HG03575 (cell line): ENCODE data around the gene MYO7B.

ENCODE experiments used
- ATAC-seq: cut with Tn5 transposase; IDR thresholded peaks from one replicate; pipeline ENCODE4 v1.9.1; 2021; ENCODE audit not compliant: unreplicated experiment, insufficient number of reproducible peaks, low FRiP score; ENCODE audit errors: extremely low read depth

Gene MYO7B

GRCh38 chr2:127615511-127616166, 80.2 kb downstream of the MYO7B start:
- ATAC-seq: no peak

DNA sequence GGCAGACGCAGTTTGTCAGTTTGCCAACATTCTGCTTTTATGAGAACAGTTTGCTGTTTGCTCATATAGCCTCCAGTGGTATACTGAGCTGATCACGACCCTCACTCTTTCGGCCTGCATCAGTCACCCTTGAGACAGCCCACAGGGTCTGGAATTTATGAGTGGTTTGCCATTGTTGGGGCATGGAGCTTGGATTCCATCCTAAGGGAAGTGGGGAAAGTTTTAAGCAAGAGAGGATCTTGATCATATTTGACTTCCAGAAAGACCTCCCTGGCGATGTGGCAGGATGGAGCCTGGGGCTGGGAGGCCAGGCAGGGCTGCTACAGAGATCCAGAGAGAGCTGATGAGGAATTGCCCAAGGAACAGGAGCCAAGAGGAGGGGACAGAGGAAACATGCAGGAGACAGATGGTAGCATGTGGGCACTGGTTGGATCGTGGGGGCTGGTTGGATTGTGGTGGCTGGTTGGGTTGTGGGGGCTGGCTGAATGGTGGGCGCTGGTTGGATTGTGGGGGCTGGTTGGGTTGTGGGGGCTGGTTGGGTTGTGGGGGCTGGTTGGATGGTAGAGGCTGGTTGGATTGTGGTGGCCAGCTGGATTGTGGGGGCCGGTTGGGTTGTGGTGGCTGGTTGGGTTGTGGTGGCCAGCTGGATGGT, 83.2 kb downstream of the MYO7B start:
- no peak for ATAC-seq

- no peak for ATAC-seq
These were observed 83.7 kb downstream of the MYO7B start for GRCh38 chr2:127619203-127619590.

DNA sequence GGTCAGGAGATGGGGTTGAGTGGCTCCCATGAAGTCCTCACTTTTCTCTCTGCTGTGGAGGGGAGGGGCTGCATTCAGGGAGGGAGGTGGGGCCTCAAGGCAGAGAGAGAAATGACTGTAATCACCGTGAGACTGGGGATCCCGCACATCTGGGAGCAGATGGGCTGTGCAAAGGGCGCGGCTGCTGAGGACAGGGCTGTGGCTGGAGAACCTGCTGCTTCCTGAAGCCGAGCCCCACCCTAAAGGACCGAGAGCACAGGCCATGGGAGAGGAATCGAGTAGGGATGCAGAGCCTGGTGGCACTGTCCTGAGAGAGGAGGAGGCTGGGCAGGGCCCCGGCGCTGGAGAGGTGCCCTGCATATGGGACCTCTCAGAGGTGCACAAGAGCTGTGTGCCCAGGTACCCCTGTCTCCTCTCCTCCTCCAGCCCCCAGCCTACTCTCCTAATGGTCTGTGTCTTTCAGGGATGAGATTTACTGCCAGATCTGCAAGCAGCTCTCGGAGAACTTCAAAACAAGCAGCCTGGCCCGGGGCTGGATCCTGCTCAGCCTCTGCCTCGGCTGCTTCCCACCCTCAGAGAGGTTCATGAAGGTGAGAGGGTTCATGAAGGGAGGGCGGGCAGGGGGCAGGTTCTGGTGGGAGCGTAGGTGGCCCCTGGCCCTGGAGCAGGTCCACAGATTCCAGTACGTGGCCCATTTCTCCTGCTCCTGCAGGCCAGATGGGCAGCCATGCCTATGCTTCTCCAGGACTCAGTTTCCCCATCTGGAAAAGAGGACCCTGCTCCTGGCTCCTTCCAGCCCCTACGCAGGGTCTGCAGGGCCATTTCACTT, 84.6 kb downstream of the MYO7B start:
- ATAC-seq: no peak

- ATAC-seq: no peak
These were observed 85.4 kb downstream of the MYO7B start for GRCh38 chr2:127620866-127621265.

- ATAC-seq: no peak
These were observed 86.5 kb downstream of the MYO7B start for GRCh38 chr2:127621981-127622431.

- ATAC-seq: no peak
These were observed 87.3 kb downstream of the MYO7B start for GRCh38 chr2:127622561-127623387.

- no peak for ATAC-seq
These were observed 88.2 kb downstream of the MYO7B start for GRCh38 chr2:127623388-127624319.

DNA sequence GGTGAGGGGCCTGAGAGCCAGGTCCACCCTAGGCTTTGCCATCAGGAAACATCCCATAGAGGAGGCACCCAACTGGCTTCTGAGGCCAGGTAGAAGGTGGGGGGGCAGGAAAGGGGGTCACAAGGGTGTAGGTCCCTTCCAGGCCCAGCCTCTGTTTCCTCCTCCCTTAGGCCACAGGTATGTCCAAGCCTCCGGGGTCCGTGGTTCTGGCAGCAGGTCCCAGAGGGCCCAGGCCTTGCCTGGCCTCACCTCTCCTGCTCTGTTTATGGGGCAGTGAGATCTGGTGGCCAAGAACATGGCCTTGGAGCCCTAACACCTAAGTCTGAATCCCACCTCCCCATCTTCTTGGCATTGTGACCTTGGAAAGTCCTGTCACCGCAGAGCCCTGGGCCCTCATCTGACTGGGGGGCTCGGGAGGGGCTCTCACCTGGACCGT, 88.9 kb downstream of the MYO7B start:
- no peak for ATAC-seq

- no peak for ATAC-seq
These were observed 89.5 kb downstream of the MYO7B start for GRCh38 chr2:127624756-127625571.

- ATAC-seq: no peak
These were observed 90.1 kb downstream of the MYO7B start for GRCh38 chr2:127625572-127625951.

DNA sequence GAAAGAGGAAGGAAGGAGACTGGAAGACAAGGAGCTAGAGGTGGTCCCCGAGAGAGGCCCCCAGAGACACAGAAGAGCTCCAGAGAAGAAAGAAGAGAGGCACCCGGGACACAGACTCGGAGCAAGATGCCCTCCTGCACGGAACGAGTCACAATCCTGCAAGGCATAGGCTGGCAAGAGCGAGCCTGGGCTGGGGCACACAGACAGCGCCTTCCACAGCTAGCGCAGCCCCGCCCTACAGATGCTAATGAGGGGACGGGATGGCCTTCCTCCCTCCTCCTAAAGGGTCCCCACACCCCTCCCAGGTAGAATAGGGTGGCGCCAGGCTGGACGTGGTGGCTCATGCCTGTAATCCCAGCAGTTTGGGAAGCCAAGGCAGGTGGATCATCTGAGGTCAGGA, 90.7 kb downstream of the MYO7B start:
- ATAC-seq: no peak

DNA sequence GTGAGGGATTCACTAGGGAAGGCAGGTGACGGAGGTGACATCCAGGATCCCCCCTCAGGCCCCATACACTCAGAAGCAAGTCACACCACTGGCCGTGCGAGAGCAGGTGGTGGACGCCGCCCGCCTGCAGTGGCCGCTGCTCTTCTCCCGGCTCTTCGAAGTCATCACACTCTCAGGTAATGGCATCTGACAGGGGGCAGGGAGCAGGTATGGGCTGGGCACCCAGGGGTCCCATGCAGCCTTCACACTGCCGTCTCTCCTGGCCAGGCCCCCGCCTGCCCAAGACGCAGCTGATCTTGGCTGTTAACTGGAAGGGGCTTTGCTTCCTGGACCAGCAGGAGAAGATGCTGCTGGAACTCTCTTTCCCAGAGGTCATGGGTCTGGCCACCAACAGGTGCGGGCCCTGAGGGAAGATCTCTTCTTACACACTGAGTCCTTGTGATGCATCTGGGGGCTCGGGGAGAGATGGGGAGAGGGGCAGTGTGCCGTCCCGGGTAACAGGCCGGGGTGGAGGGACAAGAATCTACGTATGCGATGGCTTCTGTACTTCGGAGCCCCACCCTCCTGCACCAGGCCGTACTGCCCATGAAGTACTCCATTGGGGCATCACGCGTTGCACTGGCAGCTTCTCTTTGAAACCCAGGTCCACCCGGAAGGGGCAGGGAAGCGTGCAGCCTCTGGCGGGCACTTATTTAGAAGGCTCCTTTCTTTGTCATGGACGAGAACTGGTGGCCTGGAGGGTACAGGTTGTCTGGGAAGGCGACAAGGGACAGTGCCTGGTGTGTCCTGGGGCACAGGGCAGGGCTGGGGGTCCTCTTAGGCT, 91.6 kb downstream of the MYO7B start:
- ATAC-seq: no peak

DNA sequence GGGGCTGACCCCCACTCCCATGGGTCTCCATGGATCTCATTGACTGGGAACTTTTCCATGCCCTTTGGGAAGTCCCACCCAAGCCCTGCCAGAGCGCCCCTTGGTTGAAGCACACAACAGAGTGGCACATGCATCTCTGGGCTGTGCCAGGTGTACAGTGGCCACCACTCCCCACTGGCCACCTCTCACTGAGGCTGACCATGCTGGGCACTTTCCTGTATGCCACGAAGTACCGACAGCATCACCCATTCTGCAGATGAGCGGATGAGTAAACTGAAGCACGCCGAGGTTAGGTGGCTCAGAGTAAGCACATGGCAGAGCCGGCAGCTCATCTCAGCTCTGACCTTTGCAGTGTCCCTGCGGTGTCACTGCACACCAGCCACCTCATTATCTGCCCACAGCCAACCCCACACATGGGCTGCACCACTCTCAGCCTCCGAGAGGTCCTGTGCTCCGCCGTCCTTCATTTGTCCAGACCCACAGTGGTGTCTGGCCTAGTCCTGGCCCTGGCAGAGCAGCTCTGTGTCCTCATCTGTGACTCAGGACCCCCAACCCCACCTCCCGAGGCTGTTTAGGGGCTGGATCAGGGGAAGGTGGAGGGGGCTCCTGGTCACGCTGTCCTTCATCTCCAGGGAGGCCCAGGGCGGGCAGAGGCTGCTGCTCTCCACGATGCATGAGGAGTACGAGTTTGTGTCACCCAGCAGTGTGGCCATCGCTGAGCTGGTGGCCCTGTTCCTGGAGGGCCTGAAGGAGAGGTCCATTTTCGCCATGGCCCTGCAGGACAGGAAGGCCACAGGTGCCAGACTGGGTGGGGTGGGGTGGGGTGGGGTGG, 92.5 kb downstream of the MYO7B start:
- no peak for ATAC-seq

- ATAC-seq: no peak
These were observed 93.5 kb downstream of the MYO7B start for GRCh38 chr2:127628767-127629614.
